ENCODE results near the gene OLA1. TPM values are rescaled to one million over a fixed set of nuclear protein-coding genes. Genes with fewer than 3 reads are reported as not detected.

OLA1 gene
- total RNA-seq, 1 donor from 2014 or later = 65.7 TPM

DNA sequence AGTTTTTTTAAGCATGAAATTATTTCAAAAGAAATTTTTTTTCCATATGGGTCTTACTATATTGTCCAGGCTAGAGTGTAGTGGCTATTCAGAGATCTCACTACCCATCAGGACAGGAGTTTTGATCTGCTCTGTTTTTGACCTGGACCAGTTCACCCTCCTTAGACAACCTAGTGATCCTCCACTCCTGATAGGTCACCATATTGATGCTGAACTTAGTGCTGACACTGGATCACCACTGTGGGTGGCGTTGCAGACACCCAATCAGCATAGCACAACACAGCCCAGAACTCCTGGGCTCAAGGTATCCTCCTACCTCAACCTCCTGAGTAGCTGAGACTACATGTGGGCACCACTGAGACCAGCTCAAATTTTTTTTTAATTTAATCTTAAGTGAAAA lies 8.2 kb downstream of the OLA1 start:
- H3K27ac ChIP-seq (replicated peaks) = no peak overlapping the region
- H3K36me3 ChIP-seq = peaks cover 8% of the 10 kb centered on the region
- no peaks in the 10 kb centered on the region for H3K27me3 ChIP-seq (ENCODE audit: low read depth)
- no peak overlapping the region for H3K4me3 ChIP-seq
- no peaks in the 10 kb centered on the region for H3K9me3 ChIP-seq (replicated peaks)
- TF ChIP-seq, protein P1, sequence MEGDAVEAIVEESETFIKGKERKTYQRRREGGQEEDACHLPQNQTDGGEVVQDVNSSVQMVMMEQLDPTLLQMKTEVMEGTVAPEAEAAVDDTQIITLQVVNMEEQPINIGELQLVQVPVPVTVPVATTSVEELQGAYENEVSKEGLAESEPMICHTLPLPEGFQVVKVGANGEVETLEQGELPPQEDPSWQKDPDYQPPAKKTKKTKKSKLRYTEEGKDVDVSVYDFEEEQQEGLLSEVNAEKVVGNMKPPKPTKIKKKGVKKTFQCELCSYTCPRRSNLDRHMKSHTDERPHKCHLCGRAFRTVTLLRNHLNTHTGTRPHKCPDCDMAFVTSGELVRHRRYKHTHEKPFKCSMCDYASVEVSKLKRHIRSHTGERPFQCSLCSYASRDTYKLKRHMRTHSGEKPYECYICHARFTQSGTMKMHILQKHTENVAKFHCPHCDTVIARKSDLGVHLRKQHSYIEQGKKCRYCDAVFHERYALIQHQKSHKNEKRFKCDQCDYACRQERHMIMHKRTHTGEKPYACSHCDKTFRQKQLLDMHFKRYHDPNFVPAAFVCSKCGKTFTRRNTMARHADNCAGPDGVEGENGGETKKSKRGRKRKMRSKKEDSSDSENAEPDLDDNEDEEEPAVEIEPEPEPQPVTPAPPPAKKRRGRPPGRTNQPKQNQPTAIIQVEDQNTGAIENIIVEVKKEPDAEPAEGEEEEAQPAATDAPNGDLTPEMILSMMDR (IDR thresholded peaks at IDR 0.05; ENCODE audit: borderline replicate concordance) = no peak
- peaks cover 7% of the 10 kb centered on the region for H3K4me1 ChIP-seq
- intact Hi-C loops (cut with micrococcal nuclease) = no loop called here
- no peak for DNase-seq

- intact Hi-C loops (cut with micrococcal nuclease) = no loop called here
- no peak overlapping the region for H3K4me3 ChIP-seq
- no peaks in the 10 kb centered on the region for H3K9me3 ChIP-seq (replicated peaks)
- no peak for DNase-seq
- TF ChIP-seq, protein P1 (IDR thresholded peaks at IDR 0.05; ENCODE audit: borderline replicate concordance) = no peak
- no peaks in the 10 kb centered on the region for H3K36me3 ChIP-seq
- H3K27ac ChIP-seq (replicated peaks) = no peak overlapping the region
- H3K4me1 ChIP-seq = peaks cover 5% of the 10 kb centered on the region
- H3K27me3 ChIP-seq (ENCODE audit: low read depth) = no peaks in the 10 kb centered on the region
Observed at GRCh38 chr2:174236429-174236828, 11.9 kb downstream of the OLA1 start.

GRCh38 chr2:174235680-174236079 lies 12.7 kb downstream of the OLA1 start:
- Histone ChIP-seq H3K27me3 (ENCODE audit: low read depth) (no peaks in the 10 kb centered on the region), H3K4me3 (no peak overlapping the region), H3K36me3 (no peaks in the 10 kb centered on the region), H3K4me1 (peaks cover 5% of the 10 kb centered on the region), H3K9me3 (replicated peaks) (no peaks in the 10 kb centered on the region), H3K27ac (replicated peaks) (no peak overlapping the region)
- DNase-seq = no peak
- intact Hi-C loops (cut with micrococcal nuclease) = no loop called here
- TF ChIP-seq, protein P1 (IDR thresholded peaks at IDR 0.05; ENCODE audit: borderline replicate concordance) = no peak

- TF ChIP-seq, protein P1 (IDR thresholded peaks at IDR 0.05; ENCODE audit: borderline replicate concordance) = no peak
- H3K27ac ChIP-seq (replicated peaks) = no peak overlapping the region
- intact Hi-C loops (cut with micrococcal nuclease) = no loop called here
- no peaks in the 10 kb centered on the region for H3K9me3 ChIP-seq (replicated peaks)
- peaks cover 4% of the 10 kb centered on the region for H3K36me3 ChIP-seq
- H3K4me3 ChIP-seq = no peak overlapping the region
- H3K4me1 ChIP-seq = peaks cover 5% of the 10 kb centered on the region
- H3K27me3 ChIP-seq (ENCODE audit: low read depth) = no peaks in the 10 kb centered on the region
- no peak for DNase-seq
Observed at GRCh38 chr2:174233771-174234275, 14.5 kb downstream of the OLA1 start.

DNA sequence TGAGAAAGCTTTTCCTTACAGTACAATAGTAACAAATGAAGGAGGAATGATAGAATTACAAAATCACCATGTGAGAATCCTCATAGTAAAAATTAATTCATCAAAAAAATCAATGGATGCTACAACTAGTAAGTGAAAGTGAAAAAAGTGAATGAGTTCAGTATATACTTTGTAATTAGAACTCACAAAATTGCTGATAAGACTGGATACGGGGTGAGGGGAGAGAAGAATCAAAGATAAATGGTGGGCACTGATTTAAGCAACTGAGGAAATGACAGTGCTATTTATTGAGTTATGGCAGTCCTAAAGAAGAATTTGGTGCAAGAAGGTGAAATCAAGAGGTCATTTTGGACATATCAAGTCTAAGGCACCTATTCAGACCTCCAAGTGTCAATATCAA lies 20.6 kb downstream of the OLA1 start:
- intact Hi-C loops (cut with micrococcal nuclease) = no loop called here
- Histone ChIP-seq H3K36me3 (peaks cover 18% of the 10 kb centered on the region), H3K4me3 (no peak overlapping the region), H3K4me1 (peaks cover 10% of the 10 kb centered on the region), H3K27ac (replicated peaks) (no peak overlapping the region), H3K27me3 (ENCODE audit: low read depth) (no peaks in the 10 kb centered on the region), H3K9me3 (replicated peaks) (no peaks in the 10 kb centered on the region)
- DNase-seq = no peak
- TF ChIP-seq, protein P1 (IDR thresholded peaks at IDR 0.05; ENCODE audit: borderline replicate concordance) = no peak
